PC-9 (cell line): ENCODE results near the gene CD81. TPM values are rescaled to one million over a fixed set of nuclear protein-coding genes. Genes with fewer than 3 reads are reported as not detected.

Experiments
- BruUV-seq: library from RNA; stranded (reverse); fragments of 400-500 nt; replicated peaks from 2 replicates; lab custom pipeline; 2021; lab: Mats Ljungman, UMichigan
- CTCF ChIA-PET: fragments of 300-600 bp; sonication (Branson Sonifier 250); formaldehyde crosslinking; loops from one replicate; lab custom pipeline; 2022; ENCODE audit warnings: antibody characterized with exemption; lab: Charles Lee
- POLR2A ChIA-PET: fragments of 300-600 bp; sonication (Branson Sonifier 250); formaldehyde crosslinking; loops from one replicate; lab custom pipeline; 2022; ENCODE audit warnings: antibody characterized with exemption; ENCODE audit not compliant: unreplicated experiment; lab: Charles Lee
- DNase-seq, 2 experiments: peaks; one replicate each; pipeline versions ENCODE4 v3.0.0 to v3.0.0-alpha.2; 2015 to 2022; ENCODE audit warnings: mixed read lengths in 1 of 2
- H2AFZ ChIP-seq: fragments of 200-600 bp; sonication (generic); 2 replicates; pipeline ENCODE4 v1.8.1; 2017; ENCODE audit warnings: antibody characterized with exemption
- H3F3A ChIP-seq: fragments of 200-600 bp; sonication (generic); 2 replicates; pipeline ENCODE4 v1.8.1; 2017; ENCODE audit warnings: antibody characterized with exemption, mild to moderate bottlenecking, low read depth; ENCODE audit not compliant: insufficient read depth
- H3K27ac ChIP-seq: fragments of 200-600 bp; sonication (generic); 2 replicates; pipeline ENCODE4 v1.6.1; 2016; ENCODE audit warnings: mixed run types
- H3K27me3 ChIP-seq: fragments of 200-600 bp; sonication (generic); 2 replicates; pipeline ENCODE4 v1.6.1; 2016; ENCODE audit warnings: low read depth, mixed run types; ENCODE audit not compliant: insufficient read depth
- H3K36me3 ChIP-seq: fragments of 200-600 bp; sonication (generic); 2 replicates; pipeline ENCODE4 v1.6.1; 2016; ENCODE audit warnings: low read depth, mixed run types
- H3K4me1 ChIP-seq: fragments of 200-600 bp; sonication (generic); replicated peaks from 2 replicates; pipeline ENCODE4 v1.6.1; 2016; ENCODE audit warnings: mixed run types; ENCODE audit not compliant: insufficient read depth
- H3K4me2 ChIP-seq: fragments of 200-600 bp; sonication (generic); 2 replicates; pipeline ENCODE4 v1.6.1; 2017; ENCODE audit warnings: mixed run types
- H3K4me3 ChIP-seq: fragments of 200-600 bp; sonication (generic); 2 replicates; pipeline ENCODE4 v1.6.1; 2016; ENCODE audit warnings: mixed run types
- H3K79me2 ChIP-seq: fragments of 200-600 bp; sonication (generic); 2 replicates; pipeline ENCODE4 v1.6.1; 2017; ENCODE audit warnings: low read depth, mixed run types
- H3K9me2 ChIP-seq: fragments of 200-600 bp; sonication (generic); 2 replicates; pipeline ENCODE4 v1.8.1; 2017; ENCODE audit warnings: mild to moderate bottlenecking; ENCODE audit not compliant: insufficient read depth
- H3K9me3 ChIP-seq: fragments of 200-600 bp; sonication (generic); 2 replicates; pipeline ENCODE4 v1.8.1; 2016; ENCODE audit warnings: low read depth; ENCODE audit not compliant: insufficient read depth
- H4K20me1 ChIP-seq: fragments of 200-600 bp; sonication (generic); 2 replicates; pipeline ENCODE4 v1.8.1; 2017; ENCODE audit not compliant: insufficient read depth
- EZH2 ChIP-seq: fragments of 200-600 bp; sonication (generic); IDR thresholded peaks from 2 replicates; pipeline ENCODE4 v1.8.0; 2017; ENCODE audit warnings: antibody characterized with exemption, low read depth
- intact Hi-C: fragments of 100-400 bp; cut with micrococcal nuclease; formaldehyde crosslinking; loops from one replicate; pipeline ENCODE4 v1.10.0; 2022; ENCODE audit not compliant: unreplicated experiment
- total RNA-seq: library from RNA; stranded (reverse); gene quantifications from 2 replicates; pipeline ENCODE4 v1.2.3, GENCODE V29; 2021
- TF ChIP-seq, protein P1 (sequence below): fragments of 200-600 bp; sonication (generic); conservative IDR thresholded peaks from 2 replicates; pipeline ENCODE4 v1.6.1; 2017; ENCODE audit warnings: mixed run types, antibody characterized with exemption, mild to moderate bottlenecking, moderate library complexity

CD81 gene
- total RNA-seq, 1 experiment from 2014 or later: 180 TPM

GRCh38 chr11:2445746-2446551, 68.8 kb downstream of the CD81 start:
- Histone ChIP-seq H3F3A (no peaks in the 10 kb centered on the region), H3K9me2 (no peaks in the 10 kb centered on the region), H3K27ac (no peak overlapping the region), H3K9me3 (no peaks in the 10 kb centered on the region), H3K4me2 (no peak overlapping the region), H3K4me1 (no peaks in the 10 kb centered on the region), H3K4me3 (no peak overlapping the region), H3K79me2 (no peaks in the 10 kb centered on the region), H3K36me3 (no peaks in the 10 kb centered on the region), H4K20me1 (no peaks in the 10 kb centered on the region), H3K27me3 (peaks cover 45% of the 10 kb centered on the region), H2AFZ (no peak overlapping the region)
- BruUV-seq: no TSS peak
- CTCF ChIA-PET: no interaction called here
- TF ChIP-seq EZH2: no peak
- TF ChIP-seq, protein P1, sequence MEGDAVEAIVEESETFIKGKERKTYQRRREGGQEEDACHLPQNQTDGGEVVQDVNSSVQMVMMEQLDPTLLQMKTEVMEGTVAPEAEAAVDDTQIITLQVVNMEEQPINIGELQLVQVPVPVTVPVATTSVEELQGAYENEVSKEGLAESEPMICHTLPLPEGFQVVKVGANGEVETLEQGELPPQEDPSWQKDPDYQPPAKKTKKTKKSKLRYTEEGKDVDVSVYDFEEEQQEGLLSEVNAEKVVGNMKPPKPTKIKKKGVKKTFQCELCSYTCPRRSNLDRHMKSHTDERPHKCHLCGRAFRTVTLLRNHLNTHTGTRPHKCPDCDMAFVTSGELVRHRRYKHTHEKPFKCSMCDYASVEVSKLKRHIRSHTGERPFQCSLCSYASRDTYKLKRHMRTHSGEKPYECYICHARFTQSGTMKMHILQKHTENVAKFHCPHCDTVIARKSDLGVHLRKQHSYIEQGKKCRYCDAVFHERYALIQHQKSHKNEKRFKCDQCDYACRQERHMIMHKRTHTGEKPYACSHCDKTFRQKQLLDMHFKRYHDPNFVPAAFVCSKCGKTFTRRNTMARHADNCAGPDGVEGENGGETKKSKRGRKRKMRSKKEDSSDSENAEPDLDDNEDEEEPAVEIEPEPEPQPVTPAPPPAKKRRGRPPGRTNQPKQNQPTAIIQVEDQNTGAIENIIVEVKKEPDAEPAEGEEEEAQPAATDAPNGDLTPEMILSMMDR: no peak
- intact Hi-C loops: no loop called here
- DNase-seq: no peak
- POLR2A ChIA-PET: no interaction called here

GRCh38 chr11:2446590-2447252, 69.6 kb downstream of the CD81 start:
- intact Hi-C loops: no loop called here
- no peak overlapping the region for H3K4me3 ChIP-seq
- H3K79me2 ChIP-seq: no peaks in the 10 kb centered on the region
- ChIA-PET CTCF (no interaction called here), POLR2A (no interaction called here)
- peaks cover 48% of the 10 kb centered on the region for H3K27me3 ChIP-seq
- no peak overlapping the region for H3K4me2 ChIP-seq
- H3K9me3 ChIP-seq: no peaks in the 10 kb centered on the region
- no peak for DNase-seq
- H3K27ac ChIP-seq: no peak overlapping the region
- no peaks in the 10 kb centered on the region for H3F3A ChIP-seq
- BruUV-seq: no TSS peak
- no peaks in the 10 kb centered on the region for H3K4me1 ChIP-seq
- TF ChIP-seq, protein P1: no peak
- no peak for TF ChIP-seq EZH2
- no peaks in the 10 kb centered on the region for H3K36me3 ChIP-seq
- no peaks in the 10 kb centered on the region for H3K9me2 ChIP-seq
- H2AFZ ChIP-seq: no peak overlapping the region
- no peaks in the 10 kb centered on the region for H4K20me1 ChIP-seq

Other genes starting within 250 kb of the CD81 start
- gene IGF2, start 237.9 kb upstream of the CD81 start, total RNA-seq: 0.15 and 0.24 TPM in 2 replicates
- gene INS, start 216.1 kb upstream of the CD81 start, total RNA-seq: not detected in 2 replicates
- 2.2 and 2.5 TPM in 2 replicates for gene TH, start 205.5 kb upstream of the CD81 start, total RNA-seq
- not detected in 2 replicates for gene ASCL2, start 106.7 kb upstream of the CD81 start, total RNA-seq
- gene C11orf21, start 75.4 kb upstream of the CD81 start, total RNA-seq: not detected in 2 replicates
- gene TSPAN32, start 75.3 kb upstream of the CD81 start, total RNA-seq: not detected in 2 replicates
- 35.6 and 49.3 TPM in 2 replicates for gene TSSC4, start 23.4 kb downstream of the CD81 start, total RNA-seq
- gene TRPM5, start 67.2 kb downstream of the CD81 start, total RNA-seq: not detected in 2 replicates
- gene KCNQ1, start 67.7 kb downstream of the CD81 start, total RNA-seq: 0.55 TPM in 1 of 2 replicates, not detected in the other